ENCODE measurements around the gene PEX11G. TPM values are rescaled to one million over a fixed set of nuclear protein-coding genes. Genes with fewer than 3 reads are reported as not detected.

PEX11G gene
- polyA plus RNA-seq, 2 of the 4 experiments (the other 2 are of a cell fraction), result 1.3 to 1.9 TPM

DNA sequence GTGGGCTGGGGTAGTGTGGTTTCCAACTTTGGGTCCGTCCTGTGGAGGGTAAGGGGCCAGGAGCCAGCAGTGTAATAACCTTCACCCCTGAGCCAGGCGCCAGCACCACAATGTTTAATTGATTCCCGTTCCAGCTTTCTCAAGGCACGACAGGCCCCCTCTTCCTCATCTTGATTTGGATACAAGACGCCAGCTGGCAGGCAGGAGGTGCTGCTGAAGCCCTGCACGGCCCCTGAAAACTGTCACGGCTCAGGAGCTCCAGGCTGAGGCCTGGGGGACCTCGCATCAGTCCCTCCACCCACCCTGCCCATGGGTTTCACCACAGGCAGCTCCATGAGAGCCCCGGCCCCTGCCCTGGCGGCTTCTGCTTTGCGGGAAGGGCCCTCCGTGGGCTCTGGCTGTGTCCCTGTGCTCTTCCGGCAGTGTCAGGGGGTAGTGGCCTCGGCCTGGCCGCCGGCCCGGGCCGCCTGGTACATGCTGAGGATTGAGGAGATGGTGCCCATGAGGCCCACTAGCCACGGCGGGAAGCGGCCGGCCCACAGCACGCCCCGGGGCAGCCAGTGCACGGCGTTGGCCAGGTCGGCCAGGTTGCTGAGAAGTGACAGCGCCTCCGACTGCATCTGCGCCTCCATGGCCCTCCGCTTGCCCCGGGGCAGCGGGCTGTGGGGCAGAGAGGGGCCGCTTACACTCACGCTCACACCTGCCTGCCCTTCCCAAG, 11.9 kb downstream of the PEX11G start:
- POLR2A ChIA-PET, result interaction anchor here (0.6 kb wide), 1 partner anchor 33 kb away, joined by 3 read pairs; no protein-coding TSS in a partner anchor
- no peak for FAIRE-seq
- 93% methylated on average over 15 of the region's 35 CpGs for WGBS (ENCODE audit: missing lambda C conversion rate)

DNA sequence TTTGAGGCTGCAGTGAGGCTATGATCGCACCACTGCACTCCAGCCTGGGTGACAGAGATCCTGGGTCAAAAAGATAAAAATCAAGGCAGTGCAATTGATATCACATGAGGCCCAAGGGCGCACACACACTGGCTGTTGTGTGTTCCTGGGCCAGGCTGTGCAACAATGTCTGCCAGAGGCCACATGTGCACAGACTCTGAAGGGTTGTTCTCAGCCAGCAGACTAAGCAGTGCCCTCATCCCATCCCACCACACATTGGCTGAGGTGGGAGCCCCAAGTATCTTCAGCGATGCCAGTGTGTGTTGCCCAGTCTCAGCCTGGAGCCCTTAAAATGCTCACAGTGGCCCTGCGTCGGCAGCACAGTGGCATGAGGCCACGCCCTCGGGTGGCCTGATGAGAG, 12.6 kb downstream of the PEX11G start:
- H3K27ac ChIP-seq, result no peak overlapping the region
- H3K4me1 ChIP-seq, result no peaks in the 10 kb centered on the region
- no peaks in the 10 kb centered on the region for H3K9me3 ChIP-seq
- TF ChIP-seq EHF (CRISPR knock-in tag; IDR thresholded peaks at IDR 0.05), result no peak
- TF ChIP-seq RCOR1 (IDR thresholded peaks at IDR 0.05; ENCODE audit: low read depth, low read length), result no peak
- TF ChIP-seq RNF2 (IDR thresholded peaks at IDR 0.05; ENCODE audit: borderline replicate concordance, low read depth), result no peak
- TF ChIP-seq JUNB (IDR thresholded peaks at IDR 0.05), result no peak
- TF ChIP-seq HOXB5 (CRISPR knock-in tag; IDR thresholded peaks at IDR 0.05), result no peak
- no peak for TF ChIP-seq RARB (CRISPR knock-in tag; IDR thresholded peaks at IDR 0.05)
- no peak for TF ChIP-seq POLR2A (IDR thresholded peaks at IDR 0.05; ENCODE audit: low read length)
- TF ChIP-seq HOXB13 (CRISPR knock-in tag; IDR thresholded peaks at IDR 0.05; ENCODE audit: low read depth), result no peak
- TF ChIP-seq, protein P1, sequence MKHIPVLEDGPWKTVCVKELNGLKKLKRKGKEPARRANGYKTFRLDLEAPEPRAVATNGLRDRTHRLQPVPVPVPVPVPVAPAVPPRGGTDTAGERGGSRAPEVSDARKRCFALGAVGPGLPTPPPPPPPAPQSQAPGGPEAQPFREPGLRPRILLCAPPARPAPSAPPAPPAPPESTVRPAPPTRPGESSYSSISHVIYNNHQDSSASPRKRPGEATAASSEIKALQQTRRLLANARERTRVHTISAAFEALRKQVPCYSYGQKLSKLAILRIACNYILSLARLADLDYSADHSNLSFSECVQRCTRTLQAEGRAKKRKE (CRISPR knock-in tag; IDR thresholded peaks at IDR 0.05; ENCODE audit: low read depth), result no peak
- TF ChIP-seq NR3C1 (IDR thresholded peaks at IDR 0.05), result no peak
- no peak for TF ChIP-seq CHD4 (IDR thresholded peaks at IDR 0.05; ENCODE audit: borderline replicate concordance)
- no peak for TF ChIP-seq ZFP36 (IDR thresholded peaks at IDR 0.05; ENCODE audit: borderline replicate concordance, partially characterized antibody)
- no peak for TF ChIP-seq EHMT2 (IDR thresholded peaks at IDR 0.05; ENCODE audit: low read depth)
- no peak for TF ChIP-seq EP300 (IDR thresholded peaks at IDR 0.05)
- POLR2A ChIA-PET, result no interaction called here
- H3K4me3 ChIP-seq, result no peak overlapping the region
- no peak for FAIRE-seq
- CTCF ChIA-PET, result interaction anchor here (0.9 to 1.3 kb wide), 2 partner anchors 21 to 122 kb away, joined by 3 to 5 read pairs; a partner anchor contains a TSS
- peak in 1 of 2 experiments; percentile 15; a peak in 2 of 6 replicates for ATAC-seq
- 85% methylated on average over 2 of the region's 7 CpGs for WGBS (ENCODE audit: missing lambda C conversion rate)
- DNase-seq (ENCODE audit: low read depth in 1 of 2, low spot score in 1 of 2), result no peak
- H3K4me2 ChIP-seq, result no peak overlapping the region

More for the DNA sequence above, 11.9 kb downstream of the PEX11G start:
- no peak overlapping the region for H3K4me3 ChIP-seq
- no peak overlapping the region for H3K4me2 ChIP-seq
- no peak overlapping the region for H3K27ac ChIP-seq
- no peak for TF ChIP-seq MAZ (IDR thresholded peaks at IDR 0.05; ENCODE audit: borderline replicate concordance, low read depth, low read length)
- H3K4me1 ChIP-seq, result no peaks in the 10 kb centered on the region
- ATAC-seq, result no peak; a peak in 2 of 6 replicates
- CTCF ChIA-PET, result interaction anchor here (1.3 kb wide), 1 partner anchor 123 kb away, joined by 5 read pairs; no protein-coding TSS in a partner anchor
- H3K9me3 ChIP-seq, result no peaks in the 10 kb centered on the region
- no peak for DNase-seq (ENCODE audit: low read depth in 1 of 2, low spot score in 1 of 2)

DNA sequence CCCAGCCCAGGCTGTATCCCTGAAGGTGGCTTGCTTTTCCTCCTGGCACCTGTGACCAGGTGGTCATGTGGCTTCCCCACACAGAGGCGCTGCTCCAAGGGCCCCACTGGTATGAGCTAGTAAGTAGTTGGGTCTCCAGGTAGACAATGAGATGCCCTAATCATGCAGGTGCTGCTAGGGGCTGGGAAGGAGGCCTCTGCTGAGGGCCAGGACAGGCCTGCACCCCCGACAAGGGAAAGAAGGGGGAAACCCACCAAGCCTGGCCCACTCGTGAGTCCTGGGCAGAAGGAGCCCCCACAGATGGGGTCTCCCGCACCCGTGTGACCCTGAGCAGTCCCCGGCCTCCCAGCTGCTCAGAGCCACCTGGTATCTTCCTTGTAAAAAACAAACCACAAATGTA, 13.2 kb downstream of the PEX11G start:
- CTCF ChIA-PET, result interaction anchor here (0.5 to 0.9 kb wide), 2 partner anchors 21 to 26 kb away, joined by 3 to 4 read pairs; a partner anchor contains a TSS

More for the DNA sequence above, 13.2 kb downstream of the PEX11G start:
- TF ChIP-seq RFX5 (IDR thresholded peaks at IDR 0.05), result no peak
- TF ChIP-seq, protein P2, sequence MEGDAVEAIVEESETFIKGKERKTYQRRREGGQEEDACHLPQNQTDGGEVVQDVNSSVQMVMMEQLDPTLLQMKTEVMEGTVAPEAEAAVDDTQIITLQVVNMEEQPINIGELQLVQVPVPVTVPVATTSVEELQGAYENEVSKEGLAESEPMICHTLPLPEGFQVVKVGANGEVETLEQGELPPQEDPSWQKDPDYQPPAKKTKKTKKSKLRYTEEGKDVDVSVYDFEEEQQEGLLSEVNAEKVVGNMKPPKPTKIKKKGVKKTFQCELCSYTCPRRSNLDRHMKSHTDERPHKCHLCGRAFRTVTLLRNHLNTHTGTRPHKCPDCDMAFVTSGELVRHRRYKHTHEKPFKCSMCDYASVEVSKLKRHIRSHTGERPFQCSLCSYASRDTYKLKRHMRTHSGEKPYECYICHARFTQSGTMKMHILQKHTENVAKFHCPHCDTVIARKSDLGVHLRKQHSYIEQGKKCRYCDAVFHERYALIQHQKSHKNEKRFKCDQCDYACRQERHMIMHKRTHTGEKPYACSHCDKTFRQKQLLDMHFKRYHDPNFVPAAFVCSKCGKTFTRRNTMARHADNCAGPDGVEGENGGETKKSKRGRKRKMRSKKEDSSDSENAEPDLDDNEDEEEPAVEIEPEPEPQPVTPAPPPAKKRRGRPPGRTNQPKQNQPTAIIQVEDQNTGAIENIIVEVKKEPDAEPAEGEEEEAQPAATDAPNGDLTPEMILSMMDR (IDR thresholded peaks at IDR 0.05), result no peak
- no peak for TF ChIP-seq KDM1A (IDR thresholded peaks at IDR 0.05; ENCODE audit: low read depth)
- no peak for TF ChIP-seq RCOR1 (IDR thresholded peaks at IDR 0.05; ENCODE audit: low read depth, low read length)
- TF ChIP-seq CBX2 (IDR thresholded peaks at IDR 0.05; ENCODE audit: borderline replicate concordance, low read depth), result no peak
- TF ChIP-seq CEBPB (IDR thresholded peaks at IDR 0.05), result no peak
- no peak for TF ChIP-seq MAZ (IDR thresholded peaks at IDR 0.05; ENCODE audit: borderline replicate concordance, low read depth, low read length)
- TF ChIP-seq MYC (IDR thresholded peaks at IDR 0.05; ENCODE audit: borderline replicate concordance, low read length), result no peak
- no peak for TF ChIP-seq MAFK (IDR thresholded peaks at IDR 0.05; ENCODE audit: partially characterized antibody)
- TF ChIP-seq, protein P3, sequence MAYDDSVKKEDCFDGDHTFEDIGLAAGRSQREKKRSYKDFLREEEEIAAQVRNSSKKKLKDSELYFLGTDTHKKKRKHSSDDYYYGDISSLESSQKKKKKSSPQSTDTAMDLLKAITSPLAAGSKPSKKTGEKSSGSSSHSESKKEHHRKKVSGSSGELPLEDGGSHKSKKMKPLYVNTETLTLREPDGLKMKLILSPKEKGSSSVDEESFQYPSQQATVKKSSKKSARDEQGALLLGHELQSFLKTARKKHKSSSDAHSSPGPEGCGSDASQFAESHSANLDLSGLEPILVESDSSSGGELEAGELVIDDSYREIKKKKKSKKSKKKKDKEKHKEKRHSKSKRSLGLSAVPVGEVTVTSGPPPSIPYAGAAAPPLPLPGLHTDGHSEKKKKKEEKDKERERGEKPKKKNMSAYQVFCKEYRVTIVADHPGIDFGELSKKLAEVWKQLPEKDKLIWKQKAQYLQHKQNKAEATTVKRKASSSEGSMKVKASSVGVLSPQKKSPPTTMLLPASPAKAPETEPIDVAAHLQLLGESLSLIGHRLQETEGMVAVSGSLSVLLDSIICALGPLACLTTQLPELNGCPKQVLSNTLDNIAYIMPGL (CRISPR knock-in tag; IDR thresholded peaks at IDR 0.05; ENCODE audit: borderline replicate concordance), result no peak
- TF ChIP-seq RARB (CRISPR knock-in tag; IDR thresholded peaks at IDR 0.05), result no peak
- TF ChIP-seq POLR2A (IDR thresholded peaks at IDR 0.05; ENCODE audit: low read length), result no peak
- no peak for TF ChIP-seq JUN (IDR thresholded peaks at IDR 0.05)
- no peak for TF ChIP-seq TFCP2L1 (CRISPR knock-in tag; IDR thresholded peaks at IDR 0.05)
- no peak for TF ChIP-seq POLR2AphosphoS2 (conservative IDR thresholded peaks at IDR 0.05; ENCODE audit: low read length)
- TF ChIP-seq BHLHE40 (IDR thresholded peaks at IDR 0.05; ENCODE audit: low read depth, low read length), result no peak
- no peak overlapping the region for H3K27ac ChIP-seq
- no peaks in the 10 kb centered on the region for H3K9me3 ChIP-seq
- no peak for DNase-seq (ENCODE audit: low read depth in 1 of 2, low spot score in 1 of 2)
- no peak overlapping the region for H3K4me3 ChIP-seq
- FAIRE-seq, result no peak
- POLR2A ChIA-PET, result no interaction called here
- no peak overlapping the region for H3K4me2 ChIP-seq
- ATAC-seq, result no peak
- H3K4me1 ChIP-seq, result no peaks in the 10 kb centered on the region
- WGBS (ENCODE audit: missing lambda C conversion rate), result no CpG with 5 or more reads among the region's 6 CpGs
